Stomach (tissue), 9 donors: Measurements from ENCODE around the gene CELA3B. TPM values are rescaled to one million over a fixed set of nuclear protein-coding genes. Genes with fewer than 3 reads are reported as not detected.
"Not testable (repeated sequence)": the region's sequence is repeated elsewhere in the genome, so short reads cannot be mapped to it uniquely, and the experiment has no call there.

Source experiments
- DNase-seq, 2 donors: peaks; one replicate each; pipeline versions ENCODE4 v3.0.0 to v3.0.0-alpha.2; 2013 to 2019
- H3K27ac ChIP-seq, 5 donors: fragments of 200-600 bp in 4 of 5; sonication (generic) in 4 of 5; one replicate each; pipeline ENCODE4 v1.5.1; 2013 to 2019; ENCODE audit warnings: mild to moderate bottlenecking in 1 of 5, moderate library complexity in 1 of 5
- H3K27me3 ChIP-seq, 3 donors: fragments of 200-600 bp; sonication (generic); one replicate each; pipeline ENCODE4 v1.5.1; 2017 to 2019; ENCODE audit warnings: mixed run types in 1 of 3
- H3K36me3 ChIP-seq, 4 donors: fragments of 200-600 bp; sonication (generic); 1 replicate in 3 of 4; 2 replicates in 1 of 4; pipeline ENCODE4 v1.5.1; 2016 to 2019
- H3K4me1 ChIP-seq, 4 donors: fragments of 200-600 bp; sonication (generic); one replicate each; pipeline ENCODE4 v1.5.1; 2016 to 2019
- H3K4me3 ChIP-seq, 4 donors: fragments of 200-600 bp; sonication (generic) in 3 of 4; one replicate each; pipeline ENCODE4 v1.5.1; 2016 to 2019; ENCODE audit warnings: mild to moderate bottlenecking in 1 of 4
- H3K9me3 ChIP-seq, 4 donors: fragments of 200-600 bp; sonication (generic); one replicate each; pipeline ENCODE4 v1.5.1; 2016 to 2019
- CTCF ChIP-seq, 7 experiments: fragments of 450-650 bp in 4 of 7; fragments of 200-600 bp in 3 of 7; sonication (generic) in 3 of 7; IDR thresholded peaks; one replicate each; pipeline ENCODE4 v1.5.1; 2016 to 2019; ENCODE audit warnings: antibody characterized with exemption in 7 of 7, control low read depth in 2 of 7, mild to moderate bottlenecking in 1 of 7
- WGBS, 5 donors: extraction: QIAGEN DNeasy Blood & Tissue Kit in 3 of 5; methylation state at CpG; one replicate each; pipeline versions ENCODE4 v1.1.5 to v1.1.7; 2013 to 2018; 5-methylcytosine and 5-hydroxymethylcytosine counted together
- intact Hi-C: fragments of 100-400 bp; cut with DNase I; formaldehyde crosslinking; loops from one replicate; pipeline ENCODE4 v1.15.1; 2023; ENCODE audit warnings: low total_unique reads
- polyA plus RNA-seq, 3 donors: library from polyadenylated mRNA; stranded (reverse); fragments of 200-250 nt; gene quantifications; one replicate each; pipeline ENCODE4 v1.2.3, GENCODE V29; 2013
- total RNA-seq, 5 donors: library from RNA; depleted of rRNA; stranded (reverse); fragments of >200 nt; gene quantifications; one replicate each; pipeline versions ENCODE4 v1.1.0 to v1.2.3, GENCODE V29; 2014 to 2016
- donor health status: healthy with polysubstance abuse.
- donor health status: Bipolar disorder and iron deficiency.
- donor health status: healthy.

Gene CELA3B
- total and polyA plus RNA-seq, 8 donors = 6.1 to 84.3 (median 28.2) TPM; not detected in 4

GRCh38 chr1:22005261-22006149, 28.7 kb downstream of the CELA3B start:
- H3K36me3 ChIP-seq, H3K27me3 ChIP-seq, H3K4me1 ChIP-seq, intact Hi-C loops, H3K4me3 ChIP-seq, H3K9me3 ChIP-seq, H3K27ac ChIP-seq: not testable (repeated sequence)
- 43 to 69% (median 63%) methylated on average over 10 to 18 of the region's 18 CpGs for WGBS, 5 donors
- peak in 4 of 7 experiments; percentile 11 to 20 (median 16) for TF ChIP-seq CTCF (IDR thresholded peaks at IDR 0.05)
- peak; percentile 68 to 70 for DNase-seq

GRCh38 chr1:22006736-22007135, 29.9 kb downstream of the CELA3B start:
- DNase-seq, intact Hi-C loops: not testable (repeated sequence)

GRCh38 chr1:22007262-22007661, 30.4 kb downstream of the CELA3B start:
- DNase-seq, intact Hi-C loops, H3K4me1 ChIP-seq, H3K9me3 ChIP-seq, H3K27me3 ChIP-seq, H3K36me3 ChIP-seq, H3K4me3 ChIP-seq, H3K27ac ChIP-seq: not testable (repeated sequence)
- WGBS, 5 donors = 53 to 72% (median 69%) methylated on average over 7 to 9 of the region's 10 CpGs

More at GRCh38 chr1:22006736-22007135, 29.9 kb downstream of the CELA3B start:
- H3K9me3 ChIP-seq, H3K36me3 ChIP-seq, H3K4me3 ChIP-seq, H3K27ac ChIP-seq, H3K27me3 ChIP-seq, H3K4me1 ChIP-seq: not testable (repeated sequence)
- WGBS, 5 donors = 71 to 94% (median 85%) methylated on average over 9 to 13 of the region's 13 CpGs

GRCh38 chr1:22009566-22009965, 32.7 kb downstream of the CELA3B start:
- H3K9me3 ChIP-seq, H3K4me3 ChIP-seq, H3K4me1 ChIP-seq, DNase-seq, H3K27ac ChIP-seq, H3K27me3 ChIP-seq, H3K36me3 ChIP-seq, intact Hi-C loops: not testable (repeated sequence)
- WGBS, 5 donors = 81 to 88% (median 84%) methylated on average over 9 to 11 of the region's 11 CpGs

GRCh38 chr1:22012752-22013151, 35.9 kb downstream of the CELA3B start:
- intact Hi-C loops, H3K4me3 ChIP-seq, H3K9me3 ChIP-seq, H3K27me3 ChIP-seq, H3K27ac ChIP-seq, DNase-seq, H3K36me3 ChIP-seq, H3K4me1 ChIP-seq: not testable (repeated sequence)
- WGBS, 5 donors = 73 to 85% (median 77%) methylated on average over 3 to 4 of the region's 4 CpGs

- H3K4me3 ChIP-seq, H3K9me3 ChIP-seq, DNase-seq, H3K27me3 ChIP-seq, H3K36me3 ChIP-seq, H3K4me1 ChIP-seq, intact Hi-C loops, H3K27ac ChIP-seq: not testable (repeated sequence)
- 82 to 94% (median 91%) methylated on average over 13 of the region's 13 CpGs for WGBS, 5 donors
Observed at GRCh38 chr1:22014575-22015206, 37.9 kb downstream of the CELA3B start.
